Epithelial cell of proximal tubule (primary cell): Measurements from ENCODE around the gene TMEM267. TPM values are rescaled to one million over a fixed set of nuclear protein-coding genes. Genes with fewer than 3 reads are reported as not detected.
"Not testable (repeated sequence)": the region's sequence is repeated elsewhere in the genome, so short reads cannot be mapped to it uniquely, and the experiment has no call there.

Experiments
- DNase-seq: peaks from one replicate; pipeline ENCODE4 v3.0.0-alpha.2; 2011; ENCODE audit warnings: low read depth
- H3K4me3 ChIP-seq: 2 replicates; pipeline ENCODE4 v1.5.1; 2011; ENCODE audit warnings: low read depth, mild to moderate bottlenecking, low read length
- CTCF ChIP-seq: conservative IDR thresholded peaks from 2 replicates; pipeline ENCODE4 v1.5.1; 2012; ENCODE audit warnings: low read depth, mild to moderate bottlenecking, low read length
- total RNA-seq: library from RNA; depleted of rRNA; stranded (reverse); fragments of >200 nt; gene quantifications from 2 replicates; pipeline ENCODE4 v1.2.3, GENCODE V29; 2015

Gene TMEM267
- total RNA-seq, 1 donor from 2014 or later = 7.8 TPM

- H3K4me3 ChIP-seq = no peak overlapping the region
- no peak for DNase-seq
- no peak for TF ChIP-seq CTCF
These were observed 73.3 kb downstream of the TMEM267 start for GRCh38 chr5:43410414-43410813.

GRCh38 chr5:43409809-43410271 lies 73.8 kb downstream of the TMEM267 start:
- TF ChIP-seq CTCF = no peak
- no peak for DNase-seq
- H3K4me3 ChIP-seq = no peak overlapping the region

GRCh38 chr5:43402524-43403066 lies 81.1 kb downstream of the TMEM267 start:
- not testable (repeated sequence) for DNase-seq, H3K4me3 ChIP-seq

- DNase-seq = no peak
- peak; percentile 55 for TF ChIP-seq CTCF
- no peak overlapping the region for H3K4me3 ChIP-seq
These were observed 81.8 kb downstream of the TMEM267 start for GRCh38 chr5:43401827-43402226.

GRCh38 chr5:43400082-43400481 lies 83.6 kb downstream of the TMEM267 start:
- H3K4me3 ChIP-seq = no peak overlapping the region
- no peak for DNase-seq
- peak; percentile 63 for TF ChIP-seq CTCF

GRCh38 chr5:43396762-43397304 lies 86.8 kb downstream of the TMEM267 start:
- no peak for TF ChIP-seq CTCF
- H3K4me3 ChIP-seq = peak overlapping the region; percentile 62
- DNase-seq = no peak

Other genes with a start within 250 kb of the TMEM267 start
- 34.4 and 98.4 TPM in 2 replicates for gene HMGCS1, start 170.5 kb downstream of the TMEM267 start, total RNA-seq
- 2.1 and 6.2 TPM in 2 replicates for gene CCL28, start 71.5 kb downstream of the TMEM267 start, total RNA-seq
- gene C5orf34, start 31.3 kb upstream of the TMEM267 start, total RNA-seq = 3.6 and 6.9 TPM in 2 replicates
- gene PAIP1, start 73.2 kb upstream of the TMEM267 start, total RNA-seq = 98.4 and 99.4 TPM in 2 replicates
- gene NNT, start 119.3 kb upstream of the TMEM267 start, total RNA-seq = 32.7 and 36.5 TPM in 2 replicates